Transverse colon (tissue), 3 donors: ENCODE data around the gene PEAK3.

ENCODE experiments used
- CTCF ChIP-seq, 5 experiments: fragments of 200-600 bp in 3 of 5; fragments of 450-650 bp in 2 of 5; sonication (generic) in 3 of 5; IDR thresholded peaks; 1 replicate in 2 of 5; 2 replicates in 3 of 5; pipeline ENCODE4 v1.5.1; 2016 to 2017; ENCODE audit warnings: antibody characterized with exemption in 5 of 5, inconsistent platforms in 3 of 5, mild to moderate bottlenecking in 2 of 5, moderate library complexity in 1 of 5
- EP300 ChIP-seq: sonication (generic); formaldehyde crosslinking; IDR thresholded peaks from one replicate; pipeline ENCODE4 v1.6.1; 2017; ENCODE audit warnings: antibody characterized with exemption, low read depth
- POLR2A ChIP-seq: fragments of 450-650 bp; IDR thresholded peaks from one replicate; pipeline ENCODE4 v1.6.1; 2016; ENCODE audit warnings: antibody characterized with exemption, mild to moderate bottlenecking, moderate library complexity

GRCh38 chr19:2242092-2242537 lies 39.9 kb downstream of the PEAK3 start:
- TF ChIP-seq POLR2A (no peak), CTCF (IDR thresholded peaks at IDR 0.05) (no peak), EP300 (no peak)
